T-helper 1 cell treated with Interleukin-12 subunit alpha and Interleukin-12 subunit beta and Interleukin-4 antibody, amounts not matched to agents 30 μg/mL and 1 μg/mL, for 36 hours (primary cell): ENCODE measurements around the gene NECTIN3.

Experiments
- H3K27ac Mint-ChIP-seq: one replicate; pipeline ENCODE4 v1.8.0; 2021; ENCODE audit warnings: mild to moderate bottlenecking, mixed read lengths
- H3K27me3 Mint-ChIP-seq: one replicate; pipeline ENCODE4 v1.8.0; 2021; ENCODE audit warnings: low read depth, mixed read lengths
- H3K36me3 Mint-ChIP-seq: one replicate; pipeline ENCODE4 v1.8.0; 2021; ENCODE audit warnings: low read depth, mixed read lengths
- H3K4me1 Mint-ChIP-seq: one replicate; pipeline ENCODE4 v1.8.0; 2021; ENCODE audit warnings: low read depth, mixed read lengths
- H3K4me3 Mint-ChIP-seq: one replicate; pipeline ENCODE4 v1.8.0; 2021; ENCODE audit warnings: mild to moderate bottlenecking, moderate library complexity, mixed read lengths
- H3K9me3 Mint-ChIP-seq: one replicate; pipeline ENCODE4 v1.8.0; 2021; ENCODE audit warnings: mixed read lengths

The NECTIN3 gene

GRCh38 chr3:111070772-111071256, 802 bp upstream of the NECTIN3 start:
- no peaks in the 10 kb centered on the region for H3K9me3 Mint-ChIP-seq
- peak overlapping the region; percentile 65 for H3K27ac Mint-ChIP-seq
- peaks cover 4% of the 10 kb centered on the region for H3K36me3 Mint-ChIP-seq
- peaks cover 53% of the 10 kb centered on the region for H3K27me3 Mint-ChIP-seq
- H3K4me1 Mint-ChIP-seq = peaks cover 26% of the 10 kb centered on the region
- peak overlapping the region; percentile 86 for H3K4me3 Mint-ChIP-seq

- Mint-ChIP-seq H3K27ac (peak overlapping the region; percentile 31), H3K9me3 (no peaks in the 10 kb centered on the region), H3K4me3 (peak overlapping the region; percentile 89), H3K4me1 (peaks cover 26% of the 10 kb centered on the region), H3K27me3 (peaks cover 56% of the 10 kb centered on the region), H3K36me3 (peaks cover 4% of the 10 kb centered on the region)
Observed at GRCh38 chr3:111072031-111072921, 660 bp downstream of the NECTIN3 start.

- no peak overlapping the region for H3K27ac Mint-ChIP-seq
Observed at GRCh38 chr3:111073218-111073617, 1.6 kb downstream of the NECTIN3 start.

DNA sequence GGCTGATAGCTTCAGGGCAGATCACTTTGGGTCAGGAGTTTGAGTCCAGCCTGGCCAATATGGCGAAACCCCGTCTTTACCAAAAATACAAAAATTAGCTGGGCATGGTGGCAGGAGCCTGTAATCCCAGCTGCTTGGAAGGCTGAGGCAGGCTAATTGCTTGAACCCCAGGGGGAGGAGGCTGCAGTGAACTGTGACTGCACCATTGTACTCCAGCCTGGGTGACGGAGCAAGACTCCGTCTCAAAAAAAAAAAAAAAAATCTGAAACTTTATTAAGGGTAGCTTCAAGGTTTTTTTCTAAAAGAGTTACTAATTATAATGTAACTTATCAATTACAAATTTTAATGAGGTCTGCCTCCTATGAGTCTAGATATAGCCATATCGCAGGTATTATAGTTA, 5.1 kb downstream of the NECTIN3 start:
- Mint-ChIP-seq H3K27me3 (peaks cover 42% of the 10 kb centered on the region), H3K27ac (no peak overlapping the region), H3K4me3 (no peak overlapping the region), H3K4me1 (peaks cover 16% of the 10 kb centered on the region), H3K9me3 (no peaks in the 10 kb centered on the region), H3K36me3 (no peaks in the 10 kb centered on the region)

More at GRCh38 chr3:111073218-111073617, 1.6 kb downstream of the NECTIN3 start:
- peak overlapping the region; percentile 89 for H3K4me3 Mint-ChIP-seq
- peaks cover 58% of the 10 kb centered on the region for H3K27me3 Mint-ChIP-seq
- H3K9me3 Mint-ChIP-seq = no peaks in the 10 kb centered on the region
- H3K36me3 Mint-ChIP-seq = peaks cover 4% of the 10 kb centered on the region
- peaks cover 28% of the 10 kb centered on the region for H3K4me1 Mint-ChIP-seq

- H3K9me3 Mint-ChIP-seq = no peaks in the 10 kb centered on the region
- peaks cover 42% of the 10 kb centered on the region for H3K27me3 Mint-ChIP-seq
- H3K27ac Mint-ChIP-seq = no peak overlapping the region
- H3K4me1 Mint-ChIP-seq = peaks cover 16% of the 10 kb centered on the region
- H3K4me3 Mint-ChIP-seq = no peak overlapping the region
- no peaks in the 10 kb centered on the region for H3K36me3 Mint-ChIP-seq
Observed at GRCh38 chr3:111077369-111077768, 5.8 kb downstream of the NECTIN3 start.

GRCh38 chr3:111080413-111080812, 8.8 kb downstream of the NECTIN3 start:
- no peaks in the 10 kb centered on the region for H3K9me3 Mint-ChIP-seq
- H3K36me3 Mint-ChIP-seq = no peaks in the 10 kb centered on the region
- H3K4me3 Mint-ChIP-seq = no peak overlapping the region
- H3K27ac Mint-ChIP-seq = no peak overlapping the region
- H3K4me1 Mint-ChIP-seq = peaks cover 1% of the 10 kb centered on the region
- H3K27me3 Mint-ChIP-seq = peaks cover 12% of the 10 kb centered on the region

- Mint-ChIP-seq H3K27me3 (peaks cover 8% of the 10 kb centered on the region), H3K27ac (no peak overlapping the region), H3K4me1 (peaks cover 1% of the 10 kb centered on the region), H3K36me3 (no peaks in the 10 kb centered on the region), H3K9me3 (no peaks in the 10 kb centered on the region), H3K4me3 (no peak overlapping the region)
Observed at GRCh38 chr3:111081008-111081545, 9.5 kb downstream of the NECTIN3 start.

GRCh38 chr3:111084911-111085310, 13.3 kb downstream of the NECTIN3 start:
- Mint-ChIP-seq H3K36me3 (no peaks in the 10 kb centered on the region), H3K27ac (no peak overlapping the region), H3K27me3 (peaks cover 6% of the 10 kb centered on the region), H3K4me3 (no peak overlapping the region), H3K4me1 (no peaks in the 10 kb centered on the region), H3K9me3 (no peaks in the 10 kb centered on the region)

GRCh38 chr3:111087924-111088469, 16.4 kb downstream of the NECTIN3 start:
- Mint-ChIP-seq H3K9me3 (no peaks in the 10 kb centered on the region), H3K27ac (no peak overlapping the region), H3K4me1 (no peaks in the 10 kb centered on the region), H3K27me3 (peaks cover 7% of the 10 kb centered on the region), H3K4me3 (no peak overlapping the region), H3K36me3 (no peaks in the 10 kb centered on the region)

- Mint-ChIP-seq H3K27ac (no peak overlapping the region), H3K9me3 (peaks cover 10% of the 10 kb centered on the region), H3K4me3 (no peak overlapping the region), H3K27me3 (no peaks in the 10 kb centered on the region), H3K36me3 (peaks cover 5% of the 10 kb centered on the region), H3K4me1 (no peaks in the 10 kb centered on the region)
Observed at GRCh38 chr3:111096487-111097209, 25.0 kb downstream of the NECTIN3 start.

DNA sequence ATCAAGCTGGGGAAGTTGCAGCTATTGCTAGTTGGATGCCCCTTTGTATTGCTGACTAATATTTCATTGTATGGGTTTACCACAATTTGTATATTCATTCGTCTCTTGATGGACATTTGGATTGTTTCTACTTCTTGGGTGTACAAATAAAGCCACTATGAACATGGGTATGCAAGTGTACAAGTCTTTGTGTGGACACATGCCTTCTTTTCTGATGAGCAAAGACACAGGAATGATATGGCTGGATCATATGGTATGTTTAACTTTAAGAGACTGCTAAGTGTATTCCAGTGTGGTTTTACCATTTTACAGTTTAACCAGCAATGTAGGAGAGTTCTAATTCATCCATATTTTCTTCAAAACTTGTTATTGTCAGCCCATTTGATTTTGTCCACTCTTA, 32.2 kb downstream of the NECTIN3 start:
- Mint-ChIP-seq H3K9me3 (peaks cover 4% of the 10 kb centered on the region), H3K4me1 (no peaks in the 10 kb centered on the region), H3K4me3 (no peak overlapping the region), H3K36me3 (no peaks in the 10 kb centered on the region), H3K27ac (no peak overlapping the region), H3K27me3 (peaks cover 15% of the 10 kb centered on the region)

GRCh38 chr3:111106993-111107661, 35.5 kb downstream of the NECTIN3 start:
- no peaks in the 10 kb centered on the region for H3K4me1 Mint-ChIP-seq
- H3K27me3 Mint-ChIP-seq = peaks cover 15% of the 10 kb centered on the region
- no peak overlapping the region for H3K27ac Mint-ChIP-seq
- no peak overlapping the region for H3K4me3 Mint-ChIP-seq
- H3K9me3 Mint-ChIP-seq = peaks cover 4% of the 10 kb centered on the region
- no peaks in the 10 kb centered on the region for H3K36me3 Mint-ChIP-seq

- Mint-ChIP-seq H3K27ac (no peak overlapping the region), H3K4me1 (no peaks in the 10 kb centered on the region)
Observed at GRCh38 chr3:111107662-111108035, 36.0 kb downstream of the NECTIN3 start.

DNA sequence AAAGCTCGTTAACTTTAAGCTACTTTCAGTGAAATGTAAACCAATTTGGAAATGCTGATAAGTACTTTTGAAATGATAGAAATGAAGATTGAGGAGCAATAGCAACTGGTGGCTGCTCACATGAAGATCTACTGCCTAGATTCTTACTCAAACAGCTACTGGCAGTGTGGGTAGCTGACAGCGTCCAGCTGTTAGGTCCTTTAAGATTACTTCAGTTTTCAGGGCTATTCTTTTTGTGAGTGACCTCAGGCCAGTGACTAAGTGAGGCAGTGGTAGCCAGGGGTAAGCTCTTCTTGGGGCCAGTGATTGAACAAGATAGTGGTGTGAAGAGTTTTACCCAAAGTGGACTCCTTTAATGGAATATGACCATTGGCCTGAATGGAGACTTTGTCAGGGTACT, 41.3 kb downstream of the NECTIN3 start:
- H3K27me3 Mint-ChIP-seq = peaks cover 3% of the 10 kb centered on the region
- no peaks in the 10 kb centered on the region for H3K4me1 Mint-ChIP-seq
- no peaks in the 10 kb centered on the region for H3K36me3 Mint-ChIP-seq
- no peak overlapping the region for H3K4me3 Mint-ChIP-seq
- H3K27ac Mint-ChIP-seq = no peak overlapping the region
- H3K9me3 Mint-ChIP-seq = no peaks in the 10 kb centered on the region

More at GRCh38 chr3:111107662-111108035, 36.0 kb downstream of the NECTIN3 start:
- Mint-ChIP-seq H3K4me3 (no peak overlapping the region), H3K9me3 (peaks cover 4% of the 10 kb centered on the region), H3K27me3 (peaks cover 11% of the 10 kb centered on the region), H3K36me3 (no peaks in the 10 kb centered on the region)
